OCI-LY1 (cell line): Measurements from ENCODE around the gene CCDC33.

Experiments
- EZH2 ChIP-seq: fragments of 200-600 bp; sonication (generic), shearing (Covaris generic); IDR thresholded peaks from 2 replicates; pipeline ENCODE4 v1.8.0; 2017; ENCODE audit warnings: borderline replicate concordance, mixed run types, mild to moderate bottlenecking, antibody characterized with exemption, low read length, moderate library complexity, mixed read lengths
- TF ChIP-seq, protein P1 (sequence below): fragments of 200-600 bp; sonication (generic), shearing (Covaris generic); IDR thresholded peaks from 2 replicates; pipeline ENCODE4 v1.5.1; 2017; ENCODE audit warnings: mild to moderate bottlenecking, antibody characterized with exemption, low read length, moderate library complexity, mixed read lengths

DNA sequence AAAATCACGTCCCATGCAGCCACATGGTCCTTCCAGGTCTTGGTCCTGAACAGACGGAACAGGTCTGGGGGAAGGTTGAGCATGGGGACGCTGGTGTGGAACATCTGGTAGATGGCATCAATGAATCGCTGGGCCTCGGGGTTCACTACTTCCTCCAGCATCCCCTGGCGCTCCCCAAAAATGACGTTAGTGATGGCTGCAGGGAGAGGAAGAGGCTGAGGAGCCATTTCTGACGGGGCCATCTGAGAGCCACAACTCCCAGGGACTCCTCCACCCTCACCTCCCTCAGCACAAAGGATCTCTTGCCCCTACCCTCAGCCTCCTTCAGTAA lies 107.6 kb downstream of the CCDC33 start:
- TF ChIP-seq, protein P1, sequence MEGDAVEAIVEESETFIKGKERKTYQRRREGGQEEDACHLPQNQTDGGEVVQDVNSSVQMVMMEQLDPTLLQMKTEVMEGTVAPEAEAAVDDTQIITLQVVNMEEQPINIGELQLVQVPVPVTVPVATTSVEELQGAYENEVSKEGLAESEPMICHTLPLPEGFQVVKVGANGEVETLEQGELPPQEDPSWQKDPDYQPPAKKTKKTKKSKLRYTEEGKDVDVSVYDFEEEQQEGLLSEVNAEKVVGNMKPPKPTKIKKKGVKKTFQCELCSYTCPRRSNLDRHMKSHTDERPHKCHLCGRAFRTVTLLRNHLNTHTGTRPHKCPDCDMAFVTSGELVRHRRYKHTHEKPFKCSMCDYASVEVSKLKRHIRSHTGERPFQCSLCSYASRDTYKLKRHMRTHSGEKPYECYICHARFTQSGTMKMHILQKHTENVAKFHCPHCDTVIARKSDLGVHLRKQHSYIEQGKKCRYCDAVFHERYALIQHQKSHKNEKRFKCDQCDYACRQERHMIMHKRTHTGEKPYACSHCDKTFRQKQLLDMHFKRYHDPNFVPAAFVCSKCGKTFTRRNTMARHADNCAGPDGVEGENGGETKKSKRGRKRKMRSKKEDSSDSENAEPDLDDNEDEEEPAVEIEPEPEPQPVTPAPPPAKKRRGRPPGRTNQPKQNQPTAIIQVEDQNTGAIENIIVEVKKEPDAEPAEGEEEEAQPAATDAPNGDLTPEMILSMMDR = no peak
- no peak for TF ChIP-seq EZH2
